Measurements from ENCODE around the gene ZBTB7B.

Gene ZBTB7B

DNA sequence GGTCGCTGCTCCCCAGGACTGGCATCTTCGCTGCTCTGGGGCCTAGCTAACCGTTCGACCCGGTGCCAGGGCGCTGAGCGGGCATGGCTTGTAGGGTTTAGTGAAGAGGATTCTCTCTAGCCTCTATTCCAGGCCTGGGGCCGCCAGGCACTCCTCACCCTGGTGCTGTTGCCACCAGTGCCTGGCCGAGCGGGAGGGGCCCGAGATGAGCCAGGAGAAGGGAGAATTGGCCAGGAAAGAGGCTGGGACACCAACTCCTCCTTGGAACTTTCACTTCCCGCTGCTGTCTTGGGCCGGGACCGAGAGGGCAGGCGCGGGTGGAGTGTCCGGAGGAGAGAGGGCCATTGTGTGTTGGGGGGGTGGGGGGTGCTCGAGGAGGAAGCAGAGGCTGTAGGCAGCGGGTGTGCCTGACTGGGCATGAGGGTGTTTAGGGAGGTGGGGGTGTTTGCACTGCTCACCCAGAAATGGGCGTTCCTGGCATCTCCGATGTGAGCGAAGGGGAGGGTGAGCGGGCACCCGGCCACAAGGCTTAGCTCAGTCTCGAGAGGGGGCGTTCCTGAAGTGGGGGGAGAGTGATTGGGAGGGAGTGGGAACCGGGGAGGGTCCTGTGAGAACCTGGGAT, 49.3 kb downstream of the ZBTB7B start:
- Histone ChIP-seq H3K27ac (ENCODE audit: low read depth, low read length, poor library complexity, severe bottlenecking) (no peak overlapping the region), H2AFZ (ENCODE audit: low read length) (no peak overlapping the region), H3K36me3 (ENCODE audit: insufficient read depth, low read length) (peaks cover 5% of the 10 kb centered on the region)

GRCh38 chr1:155052439-155053395, 50.1 kb downstream of the ZBTB7B start:
- peak overlapping the region; percentile 11; the same call in 1 of the 2 replicates for H3K9ac ChIP-seq (ENCODE audit: low read length)
- peak overlapping the region; percentile 13 for H3K27ac ChIP-seq (ENCODE audit: low read depth, low read length, poor library complexity, severe bottlenecking)
- H3K79me2 ChIP-seq (ENCODE audit: insufficient read depth, low read length), result no peaks in the 10 kb centered on the region
- H3K27me3 ChIP-seq (ENCODE audit: insufficient read depth, low read length), result no peaks in the 10 kb centered on the region
- peak overlapping the region; percentile 85 for H3K4me2 ChIP-seq (ENCODE audit: low read length)
- peaks cover 24% of the 10 kb centered on the region for H3K4me1 ChIP-seq (ENCODE audit: insufficient read depth, low read length, severe bottlenecking)
- no peak overlapping the region for H2AFZ ChIP-seq (ENCODE audit: low read length)
- peaks cover 5% of the 10 kb centered on the region for H3K36me3 ChIP-seq (ENCODE audit: insufficient read depth, low read length)
- H3K4me3 ChIP-seq (ENCODE audit: low read depth, low read length, poor library complexity, severe bottlenecking), result peak overlapping the region; percentile 77
- TF ChIP-seq, protein P1, sequence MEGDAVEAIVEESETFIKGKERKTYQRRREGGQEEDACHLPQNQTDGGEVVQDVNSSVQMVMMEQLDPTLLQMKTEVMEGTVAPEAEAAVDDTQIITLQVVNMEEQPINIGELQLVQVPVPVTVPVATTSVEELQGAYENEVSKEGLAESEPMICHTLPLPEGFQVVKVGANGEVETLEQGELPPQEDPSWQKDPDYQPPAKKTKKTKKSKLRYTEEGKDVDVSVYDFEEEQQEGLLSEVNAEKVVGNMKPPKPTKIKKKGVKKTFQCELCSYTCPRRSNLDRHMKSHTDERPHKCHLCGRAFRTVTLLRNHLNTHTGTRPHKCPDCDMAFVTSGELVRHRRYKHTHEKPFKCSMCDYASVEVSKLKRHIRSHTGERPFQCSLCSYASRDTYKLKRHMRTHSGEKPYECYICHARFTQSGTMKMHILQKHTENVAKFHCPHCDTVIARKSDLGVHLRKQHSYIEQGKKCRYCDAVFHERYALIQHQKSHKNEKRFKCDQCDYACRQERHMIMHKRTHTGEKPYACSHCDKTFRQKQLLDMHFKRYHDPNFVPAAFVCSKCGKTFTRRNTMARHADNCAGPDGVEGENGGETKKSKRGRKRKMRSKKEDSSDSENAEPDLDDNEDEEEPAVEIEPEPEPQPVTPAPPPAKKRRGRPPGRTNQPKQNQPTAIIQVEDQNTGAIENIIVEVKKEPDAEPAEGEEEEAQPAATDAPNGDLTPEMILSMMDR (IDR thresholded peaks at IDR 0.05; ENCODE audit: low read length), result peak; percentile 32; the same call in 1 of the 2 replicates
- TF ChIP-seq EZH2 (IDR thresholded peaks at IDR 0.05; ENCODE audit: borderline replicate concordance, low read length), result no peak
- H3K9me3 ChIP-seq (ENCODE audit: low read length), result no peaks in the 10 kb centered on the region
- no peaks in the 10 kb centered on the region for H3F3A ChIP-seq (ENCODE audit: insufficient read depth, low read length)
- H4K20me1 ChIP-seq (ENCODE audit: insufficient read depth, low read length), result no peaks in the 10 kb centered on the region
- H3K9me2 ChIP-seq (ENCODE audit: low read depth, low read length), result no peaks in the 10 kb centered on the region

More for the DNA sequence above, 49.3 kb downstream of the ZBTB7B start:
- Histone ChIP-seq H3F3A (ENCODE audit: insufficient read depth, low read length) (no peaks in the 10 kb centered on the region), H3K4me2 (ENCODE audit: low read length) (peak overlapping the region; percentile 85), H3K27me3 (ENCODE audit: insufficient read depth, low read length) (no peaks in the 10 kb centered on the region), H3K9me2 (ENCODE audit: low read depth, low read length) (no peaks in the 10 kb centered on the region), H3K79me2 (ENCODE audit: insufficient read depth, low read length) (no peaks in the 10 kb centered on the region), H4K20me1 (ENCODE audit: insufficient read depth, low read length) (no peaks in the 10 kb centered on the region), H3K9me3 (ENCODE audit: low read length) (no peaks in the 10 kb centered on the region), H3K4me3 (ENCODE audit: low read depth, low read length, poor library complexity, severe bottlenecking) (peak overlapping the region; percentile 77), H3K4me1 (ENCODE audit: insufficient read depth, low read length, severe bottlenecking) (peaks cover 24% of the 10 kb centered on the region), H3K9ac (ENCODE audit: low read length) (peak overlapping the region; percentile 73)
- TF ChIP-seq, protein P1 (IDR thresholded peaks at IDR 0.05; ENCODE audit: low read length), result no peak
- no peak for TF ChIP-seq EZH2 (IDR thresholded peaks at IDR 0.05; ENCODE audit: borderline replicate concordance, low read length)

DNA sequence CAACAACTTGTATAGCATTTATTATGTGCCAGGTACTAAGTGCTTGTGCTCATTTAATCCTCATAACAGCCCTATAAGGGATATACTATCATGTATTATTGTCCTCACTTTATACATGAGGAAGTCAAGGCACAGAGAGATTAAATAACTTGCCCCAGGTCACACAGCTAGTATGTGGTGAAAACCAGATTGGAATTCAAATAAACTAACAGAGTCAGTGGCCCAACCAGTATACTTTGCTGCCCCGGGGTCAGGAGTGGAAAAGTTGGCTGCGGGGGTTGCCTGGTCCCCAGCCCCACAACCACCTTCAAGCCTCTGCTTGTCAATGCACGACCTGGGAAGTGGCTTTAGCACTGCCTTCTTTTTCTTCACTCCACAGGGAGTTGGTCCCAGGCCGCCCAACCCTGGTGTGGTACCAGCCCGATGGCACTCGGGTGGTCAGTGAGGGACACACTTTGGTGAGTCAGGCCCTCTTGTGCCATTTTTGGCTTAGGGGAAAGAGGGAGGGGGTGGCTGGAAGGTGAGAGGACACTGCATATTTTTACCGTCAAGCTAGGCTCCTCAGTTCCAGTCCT, 51.0 kb downstream of the ZBTB7B start:
- H3K4me2 ChIP-seq (ENCODE audit: low read length), result no peak overlapping the region
- no peaks in the 10 kb centered on the region for H4K20me1 ChIP-seq (ENCODE audit: insufficient read depth, low read length)
- peaks cover 24% of the 10 kb centered on the region for H3K4me1 ChIP-seq (ENCODE audit: insufficient read depth, low read length, severe bottlenecking)
- H3F3A ChIP-seq (ENCODE audit: insufficient read depth, low read length), result no peaks in the 10 kb centered on the region
- H2AFZ ChIP-seq (ENCODE audit: low read length), result no peak overlapping the region
- no peak overlapping the region for H3K9ac ChIP-seq (ENCODE audit: low read length)
- H3K27ac ChIP-seq (ENCODE audit: low read depth, low read length, poor library complexity, severe bottlenecking), result no peak overlapping the region
- H3K79me2 ChIP-seq (ENCODE audit: insufficient read depth, low read length), result no peaks in the 10 kb centered on the region
- H3K4me3 ChIP-seq (ENCODE audit: low read depth, low read length, poor library complexity, severe bottlenecking), result no peak overlapping the region
- no peaks in the 10 kb centered on the region for H3K27me3 ChIP-seq (ENCODE audit: insufficient read depth, low read length)
- no peak for TF ChIP-seq EZH2 (IDR thresholded peaks at IDR 0.05; ENCODE audit: borderline replicate concordance, low read length)
- TF ChIP-seq, protein P1 (IDR thresholded peaks at IDR 0.05; ENCODE audit: low read length), result no peak
- peaks cover 8% of the 10 kb centered on the region for H3K36me3 ChIP-seq (ENCODE audit: insufficient read depth, low read length)
- no peaks in the 10 kb centered on the region for H3K9me2 ChIP-seq (ENCODE audit: low read depth, low read length)
- no peaks in the 10 kb centered on the region for H3K9me3 ChIP-seq (ENCODE audit: low read length)
